PC-9 (cell line): ENCODE measurements around the gene CISTR. TPM values are rescaled to one million over a fixed set of nuclear protein-coding genes. Genes with fewer than 3 reads are reported as not detected.

Source experiments
- BruUV-seq: library from RNA; stranded (reverse); fragments of 400-500 nt; replicated peaks from 2 replicates; lab custom pipeline; 2021; lab: Mats Ljungman, UMichigan
- CTCF ChIA-PET: fragments of 300-600 bp; sonication (Branson Sonifier 250); formaldehyde crosslinking; loops from one replicate; lab custom pipeline; 2022; ENCODE audit warnings: antibody characterized with exemption; lab: Charles Lee
- POLR2A ChIA-PET: fragments of 300-600 bp; sonication (Branson Sonifier 250); formaldehyde crosslinking; loops from one replicate; lab custom pipeline; 2022; ENCODE audit warnings: antibody characterized with exemption; ENCODE audit not compliant: unreplicated experiment; lab: Charles Lee
- DNase-seq, 2 experiments: peaks; one replicate each; pipeline versions ENCODE4 v3.0.0 to v3.0.0-alpha.2; 2015 to 2022; ENCODE audit warnings: mixed read lengths in 1 of 2
- H2AFZ ChIP-seq: fragments of 200-600 bp; sonication (generic); 2 replicates; pipeline ENCODE4 v1.8.1; 2017; ENCODE audit warnings: antibody characterized with exemption
- H3F3A ChIP-seq: fragments of 200-600 bp; sonication (generic); 2 replicates; pipeline ENCODE4 v1.8.1; 2017; ENCODE audit warnings: antibody characterized with exemption, mild to moderate bottlenecking, low read depth; ENCODE audit not compliant: insufficient read depth
- H3K27ac ChIP-seq: fragments of 200-600 bp; sonication (generic); 2 replicates; pipeline ENCODE4 v1.6.1; 2016; ENCODE audit warnings: mixed run types
- H3K27me3 ChIP-seq: fragments of 200-600 bp; sonication (generic); 2 replicates; pipeline ENCODE4 v1.6.1; 2016; ENCODE audit warnings: low read depth, mixed run types; ENCODE audit not compliant: insufficient read depth
- H3K36me3 ChIP-seq: fragments of 200-600 bp; sonication (generic); 2 replicates; pipeline ENCODE4 v1.6.1; 2016; ENCODE audit warnings: low read depth, mixed run types
- H3K4me1 ChIP-seq: fragments of 200-600 bp; sonication (generic); replicated peaks from 2 replicates; pipeline ENCODE4 v1.6.1; 2016; ENCODE audit warnings: mixed run types; ENCODE audit not compliant: insufficient read depth
- H3K4me2 ChIP-seq: fragments of 200-600 bp; sonication (generic); 2 replicates; pipeline ENCODE4 v1.6.1; 2017; ENCODE audit warnings: mixed run types
- H3K4me3 ChIP-seq: fragments of 200-600 bp; sonication (generic); 2 replicates; pipeline ENCODE4 v1.6.1; 2016; ENCODE audit warnings: mixed run types
- H3K79me2 ChIP-seq: fragments of 200-600 bp; sonication (generic); 2 replicates; pipeline ENCODE4 v1.6.1; 2017; ENCODE audit warnings: low read depth, mixed run types
- H3K9me2 ChIP-seq: fragments of 200-600 bp; sonication (generic); 2 replicates; pipeline ENCODE4 v1.8.1; 2017; ENCODE audit warnings: mild to moderate bottlenecking; ENCODE audit not compliant: insufficient read depth
- H3K9me3 ChIP-seq: fragments of 200-600 bp; sonication (generic); 2 replicates; pipeline ENCODE4 v1.8.1; 2016; ENCODE audit warnings: low read depth; ENCODE audit not compliant: insufficient read depth
- H4K20me1 ChIP-seq: fragments of 200-600 bp; sonication (generic); 2 replicates; pipeline ENCODE4 v1.8.1; 2017; ENCODE audit not compliant: insufficient read depth
- EZH2 ChIP-seq: fragments of 200-600 bp; sonication (generic); IDR thresholded peaks from 2 replicates; pipeline ENCODE4 v1.8.0; 2017; ENCODE audit warnings: antibody characterized with exemption, low read depth
- intact Hi-C: fragments of 100-400 bp; cut with micrococcal nuclease; formaldehyde crosslinking; loops from one replicate; pipeline ENCODE4 v1.10.0; 2022; ENCODE audit not compliant: unreplicated experiment
- total RNA-seq: library from RNA; stranded (reverse); gene quantifications from 2 replicates; pipeline ENCODE4 v1.2.3, GENCODE V29; 2021
- TF ChIP-seq, protein P1 (sequence below): fragments of 200-600 bp; sonication (generic); conservative IDR thresholded peaks from 2 replicates; pipeline ENCODE4 v1.6.1; 2017; ENCODE audit warnings: mixed run types, antibody characterized with exemption, mild to moderate bottlenecking, moderate library complexity

Gene CISTR
- total RNA-seq, 1 experiment from 2014 or later, result not detected

DNA sequence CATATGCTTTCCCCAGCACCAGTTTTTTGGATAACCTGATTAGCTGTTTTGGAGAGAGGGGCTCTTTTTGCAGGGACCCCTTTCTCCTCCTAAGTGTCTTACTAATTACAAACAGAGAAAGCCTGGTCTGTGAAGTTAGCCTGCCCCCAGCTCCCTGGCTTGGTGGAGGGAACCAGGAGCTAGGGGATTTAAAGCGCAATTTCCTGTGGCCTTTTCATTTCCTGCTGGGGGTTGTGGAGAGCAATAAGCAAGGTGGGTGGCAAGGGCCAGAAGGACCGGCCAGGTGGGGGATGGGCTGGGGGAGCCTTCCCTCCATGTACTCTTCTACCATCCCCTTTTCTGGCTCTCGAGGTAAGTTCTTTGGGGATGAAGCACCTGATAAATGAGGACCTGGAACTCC is 4.1 kb upstream of the CISTR start:
- H3K36me3 ChIP-seq, result no peaks in the 10 kb centered on the region
- TF ChIP-seq EZH2, result no peak
- TF ChIP-seq, protein P1, sequence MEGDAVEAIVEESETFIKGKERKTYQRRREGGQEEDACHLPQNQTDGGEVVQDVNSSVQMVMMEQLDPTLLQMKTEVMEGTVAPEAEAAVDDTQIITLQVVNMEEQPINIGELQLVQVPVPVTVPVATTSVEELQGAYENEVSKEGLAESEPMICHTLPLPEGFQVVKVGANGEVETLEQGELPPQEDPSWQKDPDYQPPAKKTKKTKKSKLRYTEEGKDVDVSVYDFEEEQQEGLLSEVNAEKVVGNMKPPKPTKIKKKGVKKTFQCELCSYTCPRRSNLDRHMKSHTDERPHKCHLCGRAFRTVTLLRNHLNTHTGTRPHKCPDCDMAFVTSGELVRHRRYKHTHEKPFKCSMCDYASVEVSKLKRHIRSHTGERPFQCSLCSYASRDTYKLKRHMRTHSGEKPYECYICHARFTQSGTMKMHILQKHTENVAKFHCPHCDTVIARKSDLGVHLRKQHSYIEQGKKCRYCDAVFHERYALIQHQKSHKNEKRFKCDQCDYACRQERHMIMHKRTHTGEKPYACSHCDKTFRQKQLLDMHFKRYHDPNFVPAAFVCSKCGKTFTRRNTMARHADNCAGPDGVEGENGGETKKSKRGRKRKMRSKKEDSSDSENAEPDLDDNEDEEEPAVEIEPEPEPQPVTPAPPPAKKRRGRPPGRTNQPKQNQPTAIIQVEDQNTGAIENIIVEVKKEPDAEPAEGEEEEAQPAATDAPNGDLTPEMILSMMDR, result no peak
- CTCF ChIA-PET, result no interaction called here
- H3K27ac ChIP-seq, result no peak overlapping the region
- no peaks in the 10 kb centered on the region for H4K20me1 ChIP-seq
- no peaks in the 10 kb centered on the region for H3K9me2 ChIP-seq
- no peaks in the 10 kb centered on the region for H3K79me2 ChIP-seq
- H3K4me3 ChIP-seq, result no peak overlapping the region
- H3K4me2 ChIP-seq, result no peak overlapping the region
- no peak for DNase-seq
- POLR2A ChIA-PET, result no interaction called here
- no peak overlapping the region for H2AFZ ChIP-seq
- intact Hi-C loops, result no loop called here
- H3K27me3 ChIP-seq, result no peaks in the 10 kb centered on the region
- H3F3A ChIP-seq, result no peaks in the 10 kb centered on the region
- BruUV-seq, result no TSS peak
- 0 out of 2 replicates have a peak, but pooled peaks cover 4% of the 10 kb centered on the region for H3K4me1 ChIP-seq
- H3K9me3 ChIP-seq, result no peaks in the 10 kb centered on the region

DNA sequence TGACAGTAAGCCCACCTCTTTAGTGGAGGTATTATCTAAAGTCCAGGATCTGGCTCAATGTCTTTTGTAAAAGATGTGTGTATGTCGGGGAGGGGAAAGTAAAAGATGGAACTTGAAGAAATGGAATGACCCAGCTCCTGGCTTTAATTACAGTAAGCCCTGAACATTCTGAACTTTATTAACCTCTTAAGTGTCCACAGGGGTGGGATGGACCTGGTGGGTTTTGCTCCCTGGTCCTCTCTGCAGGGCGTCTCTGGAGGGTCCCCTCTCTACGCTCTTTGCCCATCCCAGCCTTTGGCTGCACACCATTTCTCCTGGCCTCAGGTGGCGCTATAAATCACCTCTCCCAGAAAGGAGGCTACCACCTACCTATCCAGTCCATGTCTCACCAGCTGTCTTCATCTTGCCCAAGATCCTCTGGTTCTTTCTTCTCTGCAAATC is 3.7 kb upstream of the CISTR start:
- Histone ChIP-seq H3K4me1 (0 out of 2 replicates have a peak, but pooled peaks cover 4% of the 10 kb centered on the region), H3K36me3 (no peaks in the 10 kb centered on the region), H4K20me1 (no peaks in the 10 kb centered on the region), H3K4me2 (no peak overlapping the region), H3K79me2 (no peaks in the 10 kb centered on the region), H3K4me3 (no peak overlapping the region), H2AFZ (no peak overlapping the region), H3K9me2 (no peaks in the 10 kb centered on the region), H3K9me3 (no peaks in the 10 kb centered on the region), H3K27ac (no peak overlapping the region), H3F3A (no peaks in the 10 kb centered on the region), H3K27me3 (no peaks in the 10 kb centered on the region)
- TF ChIP-seq EZH2, result no peak
- TF ChIP-seq, protein P1, result no peak
- ChIA-PET CTCF (no interaction called here), POLR2A (no interaction called here)
- DNase-seq, result no peak
- intact Hi-C loops, result no loop called here
- BruUV-seq, result no TSS peak

DNA sequence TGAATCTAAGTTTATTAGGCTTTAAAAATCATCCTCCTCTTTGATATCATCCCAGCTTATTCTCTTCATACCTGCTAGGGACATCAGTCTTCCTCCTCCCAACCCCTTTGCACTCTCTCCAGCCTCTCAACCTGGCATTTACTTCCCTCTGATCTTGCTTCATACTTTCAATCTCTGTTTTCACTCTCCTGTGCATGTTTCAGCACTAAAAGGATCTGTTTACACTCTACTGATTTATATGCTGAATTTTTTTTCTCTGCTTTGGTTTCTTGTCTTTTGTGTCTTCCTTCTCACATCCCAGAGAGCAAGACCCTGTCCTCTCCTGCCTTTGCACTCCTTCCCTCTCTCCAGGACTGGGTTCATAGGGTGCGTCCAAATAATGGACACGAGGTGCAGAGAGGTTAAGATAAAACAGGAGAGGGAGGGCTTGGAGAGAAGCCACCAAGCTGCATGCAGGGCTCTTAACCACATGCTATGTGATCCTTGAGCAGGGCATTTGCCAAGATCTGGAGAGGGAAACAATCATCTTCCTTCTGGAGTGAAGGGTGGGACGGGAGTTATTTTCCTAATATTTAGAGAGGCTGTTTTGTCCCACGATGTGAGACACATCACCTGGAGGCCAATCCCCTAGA is 3.0 kb upstream of the CISTR start:
- H3K27me3 ChIP-seq, result no peaks in the 10 kb centered on the region
- DNase-seq, result no peak
- H4K20me1 ChIP-seq, result no peaks in the 10 kb centered on the region
- no peaks in the 10 kb centered on the region for H3F3A ChIP-seq
- no peaks in the 10 kb centered on the region for H3K36me3 ChIP-seq
- H3K27ac ChIP-seq, result no peak overlapping the region
- intact Hi-C loops, result no loop called here
- BruUV-seq, result no TSS peak
- 0 out of 2 replicates have a peak, but pooled peaks cover 4% of the 10 kb centered on the region for H3K4me1 ChIP-seq
- TF ChIP-seq, protein P1, result no peak
- no peak for TF ChIP-seq EZH2
- no peaks in the 10 kb centered on the region for H3K79me2 ChIP-seq
- no peak overlapping the region for H3K4me2 ChIP-seq
- CTCF ChIA-PET, result no interaction called here
- no peak overlapping the region for H3K4me3 ChIP-seq
- H3K9me2 ChIP-seq, result no peaks in the 10 kb centered on the region
- POLR2A ChIA-PET, result no interaction called here
- H3K9me3 ChIP-seq, result no peaks in the 10 kb centered on the region
- no peak overlapping the region for H2AFZ ChIP-seq
